ENCODE data around the gene SCGB1A1.
"Not testable (repeated sequence)": the region's sequence is repeated elsewhere in the genome, so short reads cannot be mapped to it uniquely, and the experiment has no call there.

SCGB1A1 gene

GRCh38 chr11:62423012-62423411, 4.2 kb downstream of the SCGB1A1 start:
- DNase-seq = no peak

- DNase-seq = peak; percentile 85
Measured at GRCh38 chr11:62427630-62428233, 8.9 kb downstream of the SCGB1A1 start.

GRCh38 chr11:62428871-62429560, 10.2 kb downstream of the SCGB1A1 start:
- no peak for DNase-seq

- no peak for DNase-seq
Measured at GRCh38 chr11:62430425-62430824, 11.6 kb downstream of the SCGB1A1 start.

GRCh38 chr11:62431171-62431901, 12.5 kb downstream of the SCGB1A1 start:
- no peak for DNase-seq

GRCh38 chr11:62432695-62433094, 13.9 kb downstream of the SCGB1A1 start:
- DNase-seq = no peak

GRCh38 chr11:62433141-62433903, 14.5 kb downstream of the SCGB1A1 start:
- no peak for DNase-seq

- DNase-seq = no peak
Measured at GRCh38 chr11:62433904-62434276, 15.1 kb downstream of the SCGB1A1 start.

- no peak for DNase-seq
Measured at GRCh38 chr11:62435846-62436660, 17.2 kb downstream of the SCGB1A1 start.

GRCh38 chr11:62437616-62438015, 18.8 kb downstream of the SCGB1A1 start:
- no peak for DNase-seq

- DNase-seq = no peak
Measured at GRCh38 chr11:62438641-62439040, 19.8 kb downstream of the SCGB1A1 start.

- no peak for DNase-seq
Measured at GRCh38 chr11:62439785-62440602, 21.2 kb downstream of the SCGB1A1 start.

- no peak for DNase-seq
Measured at GRCh38 chr11:62443390-62444235, 24.8 kb downstream of the SCGB1A1 start.

- peak; percentile 41 for DNase-seq
Measured at GRCh38 chr11:62444236-62444833, 25.5 kb downstream of the SCGB1A1 start.

GRCh38 chr11:62444835-62445234, 26.0 kb downstream of the SCGB1A1 start:
- DNase-seq = no peak

- DNase-seq = no peak
Measured at GRCh38 chr11:62445314-62445740, 26.5 kb downstream of the SCGB1A1 start.

- DNase-seq = no peak
Measured at GRCh38 chr11:62446091-62446490, 27.3 kb downstream of the SCGB1A1 start.

- no peak for DNase-seq
Measured at GRCh38 chr11:62449451-62449851, 30.6 kb downstream of the SCGB1A1 start.

- not testable (repeated sequence) for DNase-seq
Measured at GRCh38 chr11:62449912-62450311, 31.1 kb downstream of the SCGB1A1 start.
